Stimulated activated CD4-positive, alpha-beta T cell treated with anti-CD3 and anti-CD28 coated beads, Interleukin-12 subunit alpha, Interleukin-12 subunit beta, amount 100 ng/mL, for 48 hours (primary cell): ENCODE measurements around the gene NFILZ.
A peak's percentile ranks its signal among the peaks of the same experiment; 100 is the strongest.
"Not testable (repeated sequence)": the region's sequence is repeated elsewhere in the genome, so short reads cannot be mapped to it uniquely, and the experiment has no call there.

Experiments
- DNase-seq, 3 donors: peaks; one replicate each; pipeline ENCODE4 v3.0.0-alpha.2; 2020; ENCODE audit warnings: low read depth in 2 of 3, low spot score in 1 of 3

Gene NFILZ

DNA sequence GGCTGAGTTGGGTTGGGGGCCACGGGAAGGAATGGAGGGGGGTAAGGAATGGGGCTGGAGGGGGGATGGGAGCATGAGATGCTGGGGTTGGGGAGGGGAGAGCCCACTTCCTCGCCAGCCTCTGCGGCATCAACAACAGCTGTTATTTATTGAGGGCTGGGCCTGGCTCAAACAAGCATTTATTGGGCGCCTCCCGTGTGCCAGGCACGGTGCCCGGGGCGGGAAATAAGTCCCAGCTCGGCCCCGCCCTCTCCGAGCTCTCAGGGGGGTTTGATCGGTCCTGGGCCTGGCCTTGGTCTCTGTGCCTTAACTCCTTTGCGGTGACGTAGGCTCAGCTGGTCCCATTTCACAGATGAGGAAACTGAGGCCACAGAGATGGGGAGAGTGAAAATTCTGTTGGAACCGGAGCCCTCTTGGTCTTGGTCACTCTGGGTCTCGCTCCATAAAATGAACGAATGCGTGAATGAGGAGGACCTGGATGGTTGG is 19.0 kb upstream of the NFILZ start:
- no peak for DNase-seq

DNA sequence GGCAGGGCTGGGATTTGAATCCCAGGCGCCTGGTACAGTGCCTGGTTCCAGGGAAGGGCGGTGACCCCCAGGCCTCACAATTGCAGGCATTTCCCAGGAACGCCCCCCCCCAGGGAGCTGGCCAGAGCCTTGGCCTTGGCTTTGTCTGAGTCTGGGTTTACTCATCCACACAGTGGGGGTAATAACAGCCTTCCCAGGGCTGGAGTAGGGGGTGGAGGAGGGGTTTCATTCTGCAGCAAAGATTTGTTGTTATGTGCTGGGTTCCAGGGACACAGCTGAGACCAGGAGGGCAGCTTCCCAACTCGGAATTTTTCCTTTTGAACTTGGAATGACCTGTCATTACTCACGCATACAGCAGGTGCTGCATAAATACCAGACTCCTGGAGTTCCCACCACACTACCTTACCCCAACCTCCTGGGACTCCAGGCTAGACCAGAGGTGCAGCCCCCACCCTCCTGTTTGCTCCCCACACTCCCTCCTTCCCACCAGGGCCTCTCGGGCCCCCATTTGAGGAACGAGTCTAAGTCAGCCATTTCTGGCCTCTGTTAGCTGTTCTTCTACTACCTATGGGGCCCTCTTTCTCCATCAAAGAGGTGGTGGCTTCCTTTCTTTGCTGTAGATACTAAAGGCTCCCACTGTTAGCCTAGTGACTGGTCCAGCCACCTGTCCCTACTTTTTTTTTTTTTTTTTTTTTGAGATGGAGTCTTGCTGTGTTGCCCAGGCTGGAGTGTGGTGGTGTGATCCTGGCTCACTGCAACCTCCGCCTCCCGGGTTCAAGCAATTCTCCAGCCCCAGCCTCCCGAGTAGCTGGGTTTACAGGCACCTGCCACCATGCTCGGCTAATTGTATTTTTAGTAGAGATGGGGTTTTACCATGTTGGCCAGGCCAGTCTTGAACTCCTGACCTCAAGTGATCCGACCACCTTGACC is 18.3 kb upstream of the NFILZ start:
- DNase-seq: no peak

DNA sequence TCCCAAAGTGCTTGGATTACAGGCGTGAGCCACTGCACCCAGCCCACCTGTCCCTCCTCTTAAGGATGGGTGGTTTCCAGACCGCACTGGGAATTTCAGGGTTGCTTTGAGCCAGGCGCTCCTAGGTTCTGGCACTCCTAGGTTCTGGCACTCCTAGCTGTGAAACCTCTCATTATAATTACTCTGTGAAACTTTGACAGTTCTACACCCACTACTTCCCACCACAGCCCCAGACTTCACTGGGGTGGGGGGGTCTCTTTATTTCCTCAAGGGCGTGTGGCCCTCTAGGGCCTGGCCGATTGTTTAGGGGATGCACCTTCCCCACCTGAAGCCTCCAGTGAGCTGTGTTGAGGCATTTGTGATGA is 17.6 kb upstream of the NFILZ start:
- no peak for DNase-seq

DNA sequence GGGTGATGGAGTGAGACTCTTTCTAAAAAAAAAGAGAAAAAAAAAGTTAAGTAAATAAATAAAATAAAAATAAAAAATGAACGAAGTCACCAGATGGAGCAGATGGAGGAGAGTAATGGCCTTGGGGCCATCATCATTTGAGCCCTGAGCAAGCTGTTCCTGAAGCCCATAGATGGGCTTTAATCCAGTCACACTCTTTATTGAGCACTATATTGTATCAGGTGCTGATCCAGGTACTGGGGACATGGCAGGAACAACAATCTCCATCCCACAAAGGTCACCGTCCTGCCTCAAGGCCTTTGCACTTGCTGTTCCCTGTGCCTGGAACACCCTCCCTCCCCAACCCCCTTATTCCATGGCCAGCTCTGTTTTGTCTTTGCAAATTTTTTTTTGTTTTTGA is 16.0 kb upstream of the NFILZ start:
- DNase-seq: no peak

DNA sequence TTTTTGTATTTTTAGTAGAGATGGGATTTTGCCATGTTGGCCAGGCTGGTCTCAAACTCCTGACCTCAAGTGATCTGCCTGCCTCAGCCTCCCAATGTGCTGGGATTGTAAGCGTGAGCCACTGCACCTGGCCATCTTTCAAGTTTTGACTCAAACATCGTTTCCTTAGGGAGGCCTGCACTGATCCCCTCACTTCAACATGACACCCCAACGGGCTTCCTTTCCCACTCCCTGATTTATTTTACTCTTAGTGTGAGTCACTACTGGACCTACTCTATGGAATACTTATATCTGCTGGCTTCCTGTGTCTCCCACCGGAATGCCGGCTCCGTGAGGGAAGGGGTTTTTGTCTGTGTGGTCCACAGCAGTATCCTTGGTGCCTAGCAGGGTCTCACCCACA is 15.4 kb upstream of the NFILZ start:
- DNase-seq: no peak

DNA sequence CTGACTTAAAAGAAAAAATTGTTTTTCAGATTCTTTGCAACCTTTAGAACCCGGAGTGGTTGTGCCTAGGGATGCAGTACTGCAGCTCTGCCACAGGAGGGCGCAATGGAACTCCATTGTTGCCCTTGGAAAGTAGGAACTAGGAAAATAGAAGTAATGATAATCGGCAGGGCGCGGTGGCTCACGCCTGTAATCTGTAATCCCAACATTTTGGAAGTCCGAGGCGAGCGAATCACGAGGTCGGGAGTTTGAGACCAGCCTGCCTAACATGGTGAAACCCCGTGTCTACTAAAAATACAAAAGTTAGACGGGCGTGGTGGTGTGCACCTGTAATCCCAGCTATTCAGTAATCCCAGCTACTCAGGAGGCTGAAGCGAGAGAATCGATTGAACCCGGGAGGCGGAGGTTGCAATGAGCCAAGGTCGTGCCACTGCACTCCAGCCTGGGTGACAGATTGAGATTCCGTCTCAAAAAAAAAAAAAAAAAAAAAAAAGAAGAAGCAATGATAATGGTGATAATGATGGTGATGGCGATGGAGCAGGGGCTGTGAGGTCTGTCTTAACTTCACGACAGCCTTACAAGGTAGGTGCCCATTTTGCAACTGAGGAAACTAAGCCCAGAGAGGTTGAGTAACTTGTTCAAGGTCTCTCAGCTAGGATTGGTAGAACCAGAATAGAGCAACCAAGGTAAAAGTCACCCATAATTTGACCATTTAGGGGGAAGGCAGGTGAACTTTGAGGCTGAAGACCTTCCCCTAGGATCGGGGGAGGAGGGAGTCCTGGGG is 14.4 kb upstream of the NFILZ start:
- peak; percentile 42 to 67 (median 50) for DNase-seq

DNA sequence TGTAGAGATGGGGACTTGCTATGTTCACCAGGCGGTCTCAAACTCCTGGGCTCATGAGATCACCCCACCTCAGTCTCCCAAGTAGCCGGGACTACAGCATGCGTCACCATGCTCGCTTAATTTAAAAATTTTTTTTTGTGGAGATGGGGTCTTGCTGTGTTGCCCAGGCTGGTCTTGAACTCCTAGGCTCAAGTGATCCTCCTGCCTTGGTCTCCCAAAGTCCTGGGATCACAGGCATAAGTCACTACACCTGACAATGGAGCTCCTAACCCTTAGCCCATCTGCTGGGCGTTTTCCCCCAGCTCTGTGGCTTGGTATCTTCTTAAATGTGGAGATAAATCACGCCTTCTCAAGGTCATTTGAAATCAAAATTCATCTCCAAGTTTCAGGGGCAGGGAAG is 13.6 kb upstream of the NFILZ start:
- no peak for DNase-seq

DNA sequence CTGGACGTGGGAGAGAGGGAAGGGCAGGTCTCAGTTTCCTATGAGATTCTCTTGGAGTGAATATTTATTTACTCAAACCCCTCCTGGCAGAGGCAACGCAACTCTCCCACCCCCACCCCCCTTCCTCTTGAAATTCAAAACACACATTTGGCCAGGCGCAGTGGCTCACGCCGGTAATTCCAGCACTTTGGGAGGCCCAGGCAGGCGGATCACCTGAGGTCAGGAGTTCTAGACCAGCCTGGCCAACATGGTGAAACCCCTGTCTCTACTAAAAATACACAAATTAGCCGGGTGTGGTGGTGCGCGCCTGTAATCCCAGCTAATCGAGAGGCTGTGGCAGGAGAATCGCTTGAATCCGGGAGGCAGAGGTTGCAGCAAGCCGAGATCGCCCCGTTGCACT is 13.1 kb upstream of the NFILZ start:
- not testable (repeated sequence) for DNase-seq

DNA sequence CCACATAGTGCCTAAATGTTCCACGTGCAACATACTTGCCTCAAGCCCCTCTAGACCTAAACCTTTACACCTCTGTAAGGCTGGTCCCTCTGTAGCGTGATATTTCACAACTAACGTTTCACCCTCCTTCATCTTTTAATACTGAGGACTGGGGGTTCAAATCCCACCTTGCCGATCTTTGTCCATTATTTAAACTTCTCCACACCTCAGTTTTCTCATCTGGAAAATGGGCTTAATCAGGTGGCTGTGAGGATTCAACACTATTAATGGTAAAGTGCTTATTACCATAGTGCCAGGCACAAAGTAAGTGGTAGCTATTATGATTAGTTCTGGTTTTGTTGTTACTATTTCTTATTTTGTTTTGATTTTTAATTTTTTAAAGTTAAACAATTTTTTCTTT is 12.4 kb upstream of the NFILZ start:
- no peak for DNase-seq

DNA sequence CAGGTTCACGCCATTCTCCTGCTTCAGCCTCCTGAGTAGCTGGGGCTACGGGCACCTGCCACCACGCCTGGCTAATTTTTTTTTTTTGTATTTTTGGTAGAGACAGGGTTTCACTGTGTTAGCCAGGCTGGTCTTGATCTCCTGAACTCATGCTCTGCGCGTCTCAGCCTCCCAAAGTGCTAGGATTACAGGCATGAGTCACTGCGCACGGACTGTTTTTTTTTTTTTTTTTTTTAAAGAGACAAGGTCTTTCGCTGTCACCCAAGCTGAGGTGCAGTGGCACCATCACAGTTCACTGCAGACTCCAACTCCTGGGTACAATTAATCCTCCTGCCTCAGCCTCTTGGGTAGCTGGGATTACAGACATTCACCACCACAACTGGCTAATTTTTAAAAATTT is 11.7 kb upstream of the NFILZ start:
- DNase-seq: no peak

DNA sequence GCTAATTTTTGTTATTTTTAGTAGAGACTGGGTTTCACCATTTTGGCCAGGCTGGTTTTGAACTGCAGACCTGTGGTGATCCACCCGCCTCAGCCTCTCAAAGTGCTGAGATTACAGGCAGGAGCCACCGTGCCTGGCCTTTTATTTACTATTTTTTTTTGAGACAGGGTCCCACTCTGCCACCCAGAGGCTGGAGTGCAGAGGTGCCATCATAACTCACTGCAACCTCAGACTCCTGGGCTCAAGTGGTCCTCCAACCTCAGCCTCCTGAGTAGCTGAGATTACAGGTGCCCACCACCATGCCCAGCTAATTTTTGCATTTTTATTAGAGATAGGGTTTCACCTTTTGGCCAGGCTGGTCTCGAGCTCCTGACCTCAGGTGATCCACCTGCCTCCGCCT is 7.5 kb upstream of the NFILZ start:
- DNase-seq: not testable (repeated sequence)

DNA sequence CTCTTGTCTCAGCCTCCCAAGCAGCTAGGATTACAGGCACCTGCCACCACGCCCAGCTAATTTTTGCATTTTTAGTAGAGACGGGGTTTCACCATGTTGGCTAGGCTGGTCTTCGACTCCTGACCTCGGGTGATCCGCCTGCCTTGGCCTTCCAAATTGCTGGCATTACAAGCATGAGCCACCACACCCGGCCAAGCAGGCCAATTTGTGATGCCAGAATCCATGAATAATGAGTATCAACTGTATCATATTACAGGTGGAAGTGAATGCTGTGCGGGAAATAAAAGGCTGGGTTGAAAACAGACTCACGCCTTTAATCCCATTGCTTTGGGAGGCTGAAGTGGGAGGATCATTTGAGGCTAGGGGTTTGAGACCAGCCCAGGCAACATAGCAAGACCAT is 3.6 kb upstream of the NFILZ start:
- no peak for DNase-seq

DNA sequence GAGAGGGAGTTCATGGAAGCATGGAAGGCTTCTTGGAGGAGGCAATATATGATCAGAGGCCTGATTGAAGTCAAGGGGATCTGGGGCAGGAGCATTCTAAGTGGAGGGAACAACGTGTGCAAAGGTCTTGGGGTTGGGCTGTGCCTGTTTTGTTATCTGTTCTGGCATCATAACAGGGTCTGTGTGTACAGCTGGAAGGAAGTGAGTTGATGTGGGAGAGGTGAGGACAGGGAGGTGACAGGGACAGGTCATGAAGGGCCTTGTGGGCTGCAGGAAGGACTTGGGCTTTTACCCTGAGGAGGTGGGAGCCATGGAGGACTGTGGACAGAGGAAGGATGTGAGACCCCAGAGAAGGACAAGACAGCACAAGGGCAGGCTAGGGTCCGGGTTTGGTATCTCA is 1.2 kb upstream of the NFILZ start:
- DNase-seq: no peak

DNA sequence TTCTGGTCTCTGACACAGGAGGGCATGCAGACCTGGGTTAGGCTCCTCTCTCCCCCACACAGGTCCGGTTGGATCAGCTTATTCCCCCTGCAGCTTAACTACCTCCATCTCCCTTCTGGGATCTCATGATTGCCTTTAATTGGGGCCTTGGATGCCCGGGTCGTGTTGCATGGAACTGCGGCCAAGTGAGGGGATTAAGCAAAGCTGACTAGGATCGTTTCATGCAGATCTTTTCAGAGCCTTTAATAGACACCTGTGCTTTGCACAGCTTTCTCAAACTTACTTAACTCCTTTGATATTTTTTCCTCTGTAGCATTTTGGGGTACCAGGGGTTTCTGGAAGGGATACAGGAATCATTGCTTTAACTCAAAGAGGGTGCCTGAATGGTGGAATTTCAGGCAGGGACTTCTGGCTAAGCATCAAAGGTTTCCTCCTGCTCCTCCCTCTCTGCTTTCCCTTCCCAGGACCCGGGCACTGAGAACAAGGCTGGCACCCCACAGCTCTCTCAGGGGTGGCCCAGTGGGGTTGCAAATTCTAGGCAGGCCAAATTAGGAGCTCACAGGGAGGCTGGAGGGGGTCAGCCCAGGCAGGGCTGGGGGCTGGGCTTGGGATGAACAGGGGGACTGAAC is 477 bp downstream of the NFILZ start:
- no peak for DNase-seq

DNA sequence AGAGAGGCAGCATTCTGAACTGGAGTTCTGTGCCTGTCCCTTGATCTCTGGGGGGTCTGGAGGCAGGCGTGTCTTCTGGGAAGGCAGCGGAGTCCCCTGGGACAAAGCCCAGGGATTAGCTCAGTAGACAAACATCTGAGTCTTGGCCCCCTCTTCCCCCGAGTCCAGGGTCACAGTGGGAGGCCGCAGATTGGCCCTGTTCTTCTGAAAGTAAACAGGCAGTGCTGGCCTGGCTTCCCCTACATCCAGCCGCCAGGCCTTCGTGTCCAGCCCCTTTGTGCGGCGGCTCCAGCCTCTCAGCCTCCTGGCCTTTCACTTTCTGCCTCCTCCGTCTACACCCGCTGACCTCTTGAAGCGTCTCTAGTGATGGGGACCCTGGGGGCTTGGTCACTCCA is 989 bp downstream of the NFILZ start:
- DNase-seq: no peak

DNA sequence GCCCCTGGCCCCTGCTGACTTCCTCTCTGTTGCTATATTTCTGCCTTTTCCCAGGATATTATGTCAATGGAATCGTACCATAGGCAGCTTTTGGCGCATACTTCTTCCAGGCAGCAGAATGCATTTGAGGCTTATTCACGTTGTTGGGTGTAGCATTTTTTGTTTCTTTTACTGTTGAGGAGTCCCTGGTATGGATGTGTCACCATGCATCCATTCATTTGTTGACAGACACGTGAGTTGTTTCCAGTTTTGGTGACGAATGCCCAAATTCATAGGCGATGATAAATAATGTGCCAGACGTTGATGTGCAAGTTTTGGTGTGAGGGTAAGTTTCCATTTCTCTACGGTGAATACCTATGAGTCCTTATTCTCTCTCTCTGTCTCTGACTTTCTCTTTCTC is 5.0 kb downstream of the NFILZ start:
- no peak for DNase-seq

DNA sequence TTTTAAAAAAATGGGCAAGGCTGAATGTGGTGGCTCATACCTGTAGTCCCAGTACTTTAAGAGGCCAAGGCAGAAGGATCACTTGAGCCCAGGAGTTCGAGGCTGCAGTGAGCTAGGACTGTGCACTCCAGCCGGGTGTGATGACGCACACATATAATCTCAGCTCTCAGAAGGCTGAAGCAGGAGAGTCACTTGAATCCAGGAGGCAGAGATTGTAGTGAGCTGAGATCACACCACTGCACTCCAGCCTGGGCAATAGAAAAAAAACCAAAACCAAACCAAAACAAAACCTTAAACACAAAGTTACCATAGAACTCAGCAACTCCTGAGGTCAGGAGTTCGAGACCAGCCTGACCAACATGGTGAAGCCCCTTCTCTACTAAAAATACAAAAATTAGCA is 6.6 kb downstream of the NFILZ start:
- not testable (repeated sequence) for DNase-seq

DNA sequence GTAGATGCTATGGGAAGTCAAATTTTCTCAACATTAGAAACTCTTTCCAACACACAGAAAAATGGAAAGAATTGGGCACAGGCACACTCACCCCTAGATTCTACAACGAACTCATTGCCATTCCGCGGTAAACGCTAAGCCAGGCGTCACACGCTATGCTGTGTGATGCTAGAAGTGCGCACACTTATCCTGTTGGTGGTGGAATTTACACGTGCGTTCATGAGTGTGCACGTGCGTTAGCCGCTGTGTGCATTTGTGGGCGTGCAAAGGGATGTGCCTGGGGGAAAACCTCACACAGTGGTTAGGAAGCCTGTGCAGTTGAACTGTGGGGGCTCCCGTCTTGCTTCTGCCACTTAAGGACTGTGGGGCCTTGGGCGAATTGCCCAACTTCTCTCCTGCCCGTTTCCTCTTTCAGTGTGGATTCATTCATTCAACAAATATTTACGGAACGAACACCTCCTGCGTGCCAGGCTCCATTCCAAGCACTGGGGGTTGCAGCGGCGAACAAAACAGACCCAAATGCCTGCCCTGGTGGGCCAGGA is 7.7 kb downstream of the NFILZ start:
- no peak for DNase-seq

DNA sequence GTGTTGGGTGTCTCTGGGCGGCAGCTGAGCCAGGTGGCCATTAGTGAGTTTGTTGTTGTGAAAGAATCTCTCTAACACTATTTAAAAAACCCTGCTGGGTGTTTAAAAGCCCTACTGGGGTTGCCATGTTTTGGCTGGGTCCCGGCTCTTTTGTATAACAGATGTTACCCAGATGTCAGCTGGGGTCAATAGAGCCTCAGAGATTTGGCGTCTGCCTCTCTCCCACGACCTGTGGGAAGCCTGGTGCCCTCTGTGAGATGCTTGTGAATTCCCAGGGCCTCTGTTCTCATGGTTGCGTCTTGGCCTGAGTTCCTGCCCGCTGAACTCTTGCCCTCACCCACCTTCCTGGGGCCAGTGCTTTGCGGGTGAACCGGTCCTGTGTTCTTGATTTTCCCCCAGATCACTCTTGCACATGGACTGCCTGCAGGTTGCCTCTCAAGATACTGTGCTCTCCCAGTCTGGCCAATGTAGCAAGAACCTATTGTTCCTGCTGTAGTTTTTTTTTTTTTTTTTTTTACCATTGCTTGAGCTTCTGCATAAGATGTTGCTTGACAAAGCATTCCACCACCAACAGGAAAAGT is 9.5 kb downstream of the NFILZ start:
- DNase-seq: no peak

DNA sequence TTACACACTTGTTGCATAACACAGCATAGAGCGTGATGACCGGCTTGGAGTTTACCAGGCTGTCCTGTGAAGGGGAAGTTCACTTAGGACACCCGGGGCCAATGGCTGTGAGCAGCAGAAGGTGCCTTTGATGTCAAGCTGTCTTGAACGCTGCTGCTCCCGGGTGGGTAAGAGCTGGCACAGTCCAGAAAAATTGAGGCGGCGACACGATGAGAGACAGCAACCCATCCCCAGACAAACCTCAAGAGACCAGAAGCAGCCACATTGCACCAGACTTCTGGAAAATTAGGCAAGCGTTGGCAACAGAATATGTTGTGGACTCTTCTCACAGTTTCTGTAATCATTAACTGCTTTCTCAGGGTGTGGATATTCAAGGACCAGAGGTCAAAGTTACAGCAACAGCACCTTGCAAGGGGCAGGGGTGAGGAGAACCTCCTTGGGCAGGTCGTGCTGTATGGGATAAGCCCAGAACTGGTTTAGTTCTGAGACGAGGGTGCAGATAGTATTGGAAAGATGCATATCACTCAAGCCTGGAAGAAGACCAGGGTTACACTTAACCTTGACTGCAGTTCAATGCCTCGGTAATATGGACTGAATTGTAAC is 10.1 kb downstream of the NFILZ start:
- no peak for DNase-seq
